Measurements from ENCODE around the gene PLD4. TPM values are rescaled to one million over a fixed set of nuclear protein-coding genes. Genes with fewer than 3 reads are reported as not detected.

PLD4 gene
- total and polyA plus RNA-seq, 4 experiments from 2014 or later, result 0.68 TPM; not detected in 3

GRCh38 chr14:104969741-104970230 lies 45.1 kb downstream of the PLD4 start:
- Histone ChIP-seq H3K27me3 (ENCODE audit: insufficient read depth, low read length) (peaks cover 6% of the 10 kb centered on the region), H3K9me3 (ENCODE audit: control insufficient read depth in 1 of 2, low read length in 2 of 2) (no peaks in the 10 kb centered on the region), H3K27ac (ENCODE audit: low read depth, low read length) (no peak overlapping the region), H3K4me3 (ENCODE audit: low read length in 2 of 2) (no peak overlapping the region), H3K36me3 (ENCODE audit: insufficient read depth, low read length) (no peaks in the 10 kb centered on the region), H3K4me1 (ENCODE audit: insufficient read depth, low read length) (peaks cover 4% of the 10 kb centered on the region)
- H3K4me3 Mint-ChIP-seq, result no peak overlapping the region
- POLR2A ChIA-PET (ENCODE audit: partially characterized antibody), result no interaction called here
- no peak for DNase-seq
- CTCF ChIA-PET (ENCODE audit: partially characterized antibody), result interaction anchor here (0.5 kb wide), 1 partner anchor 31 kb away, joined by 3 read pairs; no protein-coding TSS in a partner anchor
- intact Hi-C loops (cut with micrococcal nuclease), result no loop called here
- peaks cover 4 to 7% of the 10 kb centered on the region in 2 donors for H3K27me3 Mint-ChIP-seq
- no peaks in the 10 kb centered on the region for H3K4me1 Mint-ChIP-seq
- H3K27ac Mint-ChIP-seq, result no peak overlapping the region
- no peaks in the 10 kb centered on the region for H3K36me3 Mint-ChIP-seq
- H3K9me3 Mint-ChIP-seq, result peaks cover 0 to 2% (median 0%) of the 10 kb centered on the region in 8 donors

- no peak overlapping the region for H3K27ac ChIP-seq (ENCODE audit: low read depth, low read length)
- DNase-seq, result no peak
- Mint-ChIP-seq H3K9me3 (peaks cover 0 to 2% (median 0%) of the 10 kb centered on the region in 8 donors), H3K27ac (no peak overlapping the region), H3K36me3 (no peaks in the 10 kb centered on the region), H3K27me3 (peaks cover 4 to 7% of the 10 kb centered on the region in 2 donors), H3K4me3 (no peak overlapping the region), H3K4me1 (peaks cover 0 to under 1% (median 0%) of the 10 kb centered on the region in 4 donors)
- H3K4me3 ChIP-seq (ENCODE audit: low read length in 2 of 2), result no peak overlapping the region
- intact Hi-C loops (cut with micrococcal nuclease), result no loop called here
- peaks cover 6% of the 10 kb centered on the region for H3K27me3 ChIP-seq (ENCODE audit: insufficient read depth, low read length)
- H3K9me3 ChIP-seq (ENCODE audit: control insufficient read depth in 1 of 2, low read length in 2 of 2), result no peaks in the 10 kb centered on the region
- POLR2A ChIA-PET (ENCODE audit: partially characterized antibody), result interaction anchor here (0.6 kb wide), 1 partner anchor 75 kb away, joined by 4 read pairs; no protein-coding TSS in a partner anchor
- CTCF ChIA-PET (ENCODE audit: partially characterized antibody), result interaction anchor here (7.1 kb wide), 1 partner anchor 75 kb away, joined by 162 read pairs; no protein-coding TSS in a partner anchor
- H3K36me3 ChIP-seq (ENCODE audit: insufficient read depth, low read length), result no peaks in the 10 kb centered on the region
- H3K4me1 ChIP-seq (ENCODE audit: insufficient read depth, low read length), result peaks cover 4% of the 10 kb centered on the region
Measured at GRCh38 chr14:104970231-104971068, 45.8 kb downstream of the PLD4 start.

- Histone ChIP-seq H3K36me3 (ENCODE audit: insufficient read depth, low read length) (no peaks in the 10 kb centered on the region), H3K4me3 (ENCODE audit: low read length in 2 of 2) (no peak overlapping the region), H3K27me3 (ENCODE audit: insufficient read depth, low read length) (peaks cover 8% of the 10 kb centered on the region), H3K27ac (ENCODE audit: low read depth, low read length) (no peak overlapping the region), H3K4me1 (ENCODE audit: insufficient read depth, low read length) (peaks cover 8% of the 10 kb centered on the region), H3K9me3 (ENCODE audit: control insufficient read depth in 1 of 2, low read length in 2 of 2) (no peaks in the 10 kb centered on the region)
- no peak overlapping the region for H3K4me3 Mint-ChIP-seq
- peaks cover 2 to 10% (median 6%) of the 10 kb centered on the region in 4 donors for H3K4me1 Mint-ChIP-seq
- POLR2A ChIA-PET (ENCODE audit: partially characterized antibody), result no interaction called here
- peaks cover 7 to 10% of the 10 kb centered on the region in 2 donors for H3K27me3 Mint-ChIP-seq
- intact Hi-C loops (cut with micrococcal nuclease), result no loop called here
- no peak for DNase-seq
- no peak overlapping the region for H3K27ac Mint-ChIP-seq
- H3K9me3 Mint-ChIP-seq, result peaks cover 0 to 2% (median 0%) of the 10 kb centered on the region in 8 donors
- H3K36me3 Mint-ChIP-seq, result no peaks in the 10 kb centered on the region
- CTCF ChIA-PET (ENCODE audit: partially characterized antibody), result interaction anchor here (7.1 kb wide), 1 partner anchor 74 kb away, joined by 162 read pairs; no protein-coding TSS in a partner anchor
Measured at GRCh38 chr14:104971447-104972240, 47.0 kb downstream of the PLD4 start.

- CTCF ChIA-PET (ENCODE audit: partially characterized antibody), result interaction anchor here (1.0 to 7.1 kb wide), 4 partner anchors 8 to 104 kb away, joined by 3 to 162 read pairs (median 4); no protein-coding TSS in a partner anchor
- POLR2A ChIA-PET (ENCODE audit: partially characterized antibody), result no interaction called here
- H3K36me3 Mint-ChIP-seq, result no peaks in the 10 kb centered on the region
- H3K27me3 Mint-ChIP-seq, result peaks cover 7 to 10% of the 10 kb centered on the region in 2 donors
- Histone ChIP-seq H3K27me3 (ENCODE audit: insufficient read depth, low read length) (peaks cover 17% of the 10 kb centered on the region), H3K4me1 (ENCODE audit: insufficient read depth, low read length) (peaks cover 10% of the 10 kb centered on the region), H3K36me3 (ENCODE audit: insufficient read depth, low read length) (no peaks in the 10 kb centered on the region), H3K4me3 (ENCODE audit: low read length in 2 of 2) (no peak overlapping the region), H3K9me3 (ENCODE audit: control insufficient read depth in 1 of 2, low read length in 2 of 2) (no peaks in the 10 kb centered on the region), H3K27ac (ENCODE audit: low read depth, low read length) (no peak overlapping the region)
- H3K4me3 Mint-ChIP-seq, result no peak overlapping the region
- H3K4me1 Mint-ChIP-seq, result peaks cover 2 to 15% (median 8%) of the 10 kb centered on the region in 4 donors
- H3K27ac Mint-ChIP-seq, result no peak overlapping the region
- no peak for DNase-seq
- intact Hi-C loops (cut with micrococcal nuclease), result no loop called here
- peaks cover 0 to 2% (median 0%) of the 10 kb centered on the region in 8 donors for H3K9me3 Mint-ChIP-seq
Measured at GRCh38 chr14:104972301-104973134, 47.8 kb downstream of the PLD4 start.

GRCh38 chr14:104973135-104973384 lies 48.4 kb downstream of the PLD4 start:
- H3K27ac Mint-ChIP-seq, result peak overlapping the region in 1 of 7 donors; percentile 61
- H3K27me3 Mint-ChIP-seq, result peaks cover 10 to 12% of the 10 kb centered on the region in 2 donors
- Histone ChIP-seq H3K27ac (ENCODE audit: low read depth, low read length) (no peak overlapping the region), H3K4me3 (ENCODE audit: low read length in 2 of 2) (no peak overlapping the region), H3K4me1 (ENCODE audit: insufficient read depth, low read length) (peaks cover 12% of the 10 kb centered on the region), H3K36me3 (ENCODE audit: insufficient read depth, low read length) (no peaks in the 10 kb centered on the region), H3K9me3 (ENCODE audit: control insufficient read depth in 1 of 2, low read length in 2 of 2) (no peaks in the 10 kb centered on the region), H3K27me3 (ENCODE audit: insufficient read depth, low read length) (peaks cover 15% of the 10 kb centered on the region)
- ChIA-PET CTCF (ENCODE audit: partially characterized antibody) (interaction anchor here (1.0 to 7.1 kb wide), 4 partner anchors 9 to 103 kb away, joined by 3 to 162 read pairs (median 4); no protein-coding TSS in a partner anchor), POLR2A (ENCODE audit: partially characterized antibody) (no interaction called here)
- no peaks in the 10 kb centered on the region for H3K36me3 Mint-ChIP-seq
- H3K4me1 Mint-ChIP-seq, result peaks cover 4 to 19% (median 11%) of the 10 kb centered on the region in 4 donors
- H3K9me3 Mint-ChIP-seq, result peaks cover 0 to 2% (median 0%) of the 10 kb centered on the region in 8 donors
- DNase-seq, result no peak
- intact Hi-C loops (cut with micrococcal nuclease), result no loop called here
- H3K4me3 Mint-ChIP-seq, result no peak overlapping the region

GRCh38 chr14:104973385-104974145 lies 48.9 kb downstream of the PLD4 start:
- DNase-seq, result no peak
- no peak overlapping the region for H3K4me3 Mint-ChIP-seq
- Histone ChIP-seq H3K27me3 (ENCODE audit: insufficient read depth, low read length) (peaks cover 13% of the 10 kb centered on the region), H3K4me1 (ENCODE audit: insufficient read depth, low read length) (peaks cover 14% of the 10 kb centered on the region), H3K27ac (ENCODE audit: low read depth, low read length) (no peak overlapping the region), H3K4me3 (ENCODE audit: low read length in 2 of 2) (no peak overlapping the region), H3K36me3 (ENCODE audit: insufficient read depth, low read length) (no peaks in the 10 kb centered on the region), H3K9me3 (ENCODE audit: control insufficient read depth in 1 of 2, low read length in 2 of 2) (no peaks in the 10 kb centered on the region)
- peaks cover 4 to 19% (median 11%) of the 10 kb centered on the region in 4 donors for H3K4me1 Mint-ChIP-seq
- peaks cover 0 to 2% (median 0%) of the 10 kb centered on the region in 8 donors for H3K9me3 Mint-ChIP-seq
- peak overlapping the region in 1 of 7 donors; percentile 61 for H3K27ac Mint-ChIP-seq
- intact Hi-C loops (cut with micrococcal nuclease), result no loop called here
- H3K27me3 Mint-ChIP-seq, result peaks cover 11 to 12% of the 10 kb centered on the region in 2 donors
- no peaks in the 10 kb centered on the region for H3K36me3 Mint-ChIP-seq
- POLR2A ChIA-PET (ENCODE audit: partially characterized antibody), result interaction anchor here (2.6 kb wide), 1 partner anchor 71 kb away, joined by 15 read pairs; no protein-coding TSS in a partner anchor
- CTCF ChIA-PET (ENCODE audit: partially characterized antibody), result interaction anchor here (1.0 to 7.1 kb wide), 5 partner anchors 9 to 103 kb away, joined by 3 to 162 read pairs (median 5); no protein-coding TSS in a partner anchor
